Neuronal stem cell (in vitro differentiated cells): ENCODE measurements around the gene CPSF4L.
A peak's percentile ranks its signal among the peaks of the same experiment; 100 is the strongest.

ENCODE experiments used
- DNase-seq: peaks from one replicate; pipeline ENCODE4 v3.0.0-alpha.2; 2013; ENCODE audit warnings: low spot score
- H2AFZ ChIP-seq: one replicate; pipeline ENCODE4 v1.6.1; 2013; ENCODE audit warnings: mild to moderate bottlenecking, low read length, inconsistent platforms
- H2AK5ac ChIP-seq: 2 replicates; pipeline ENCODE4 v1.6.1; 2013; ENCODE audit warnings: low read depth, mild to moderate bottlenecking, inconsistent platforms, low read length, moderate library complexity, mixed read lengths
- H2BK120ac ChIP-seq: 2 replicates; pipeline ENCODE4 v1.6.1; 2013; ENCODE audit warnings: low read depth, mild to moderate bottlenecking, inconsistent platforms, low read length, moderate library complexity, mixed read lengths
- H2BK12ac ChIP-seq: one replicate; pipeline ENCODE4 v1.6.1; 2013; ENCODE audit warnings: low read length, inconsistent platforms
- H2BK15ac ChIP-seq: 2 replicates; pipeline ENCODE4 v1.6.1; 2013; ENCODE audit warnings: mild to moderate bottlenecking, low read length, inconsistent platforms, mixed read lengths
- H2BK5ac ChIP-seq: one replicate; pipeline ENCODE4 v1.6.1; 2013; ENCODE audit warnings: inconsistent platforms, mild to moderate bottlenecking, low read length, moderate library complexity
- H3K14ac ChIP-seq: one replicate; pipeline ENCODE4 v1.6.1; 2013; ENCODE audit warnings: low read length, inconsistent platforms
- H3K18ac ChIP-seq: 2 replicates; pipeline ENCODE4 v1.6.1; 2013; ENCODE audit warnings: low read length, inconsistent platforms
- H3K23ac ChIP-seq: 2 replicates; pipeline ENCODE4 v1.6.1; 2013; ENCODE audit warnings: low read depth, mild to moderate bottlenecking, mixed read lengths, low read length, inconsistent platforms; ENCODE audit not compliant: poor library complexity
- H3K27ac ChIP-seq: replicated peaks from 3 replicates; pipeline ENCODE4 v1.5.1; 2013; ENCODE audit warnings: low read length, inconsistent platforms
- H3K27me3 ChIP-seq, 3 experiments: 2 replicates each; pipeline ENCODE4 v1.6.1; 2013; ENCODE audit warnings: low read length in 3 of 3, mild to moderate bottlenecking in 2 of 3, inconsistent platforms in 1 of 3, low read depth in 1 of 3, mixed read lengths in 1 of 3, moderate library complexity in 1 of 3; ENCODE audit not compliant: control insufficient read depth in 3 of 3, insufficient read depth in 3 of 3
- H3K36me3 ChIP-seq, 2 donors: replicated peaks in 1 of 2; 2 replicates each; pipeline ENCODE4 v1.6.1; 2013; ENCODE audit warnings: low read length in 2 of 2; ENCODE audit not compliant: control insufficient read depth in 2 of 2, insufficient read depth in 2 of 2
- H3K4ac ChIP-seq: 2 replicates; pipeline ENCODE4 v1.6.1; 2013; ENCODE audit warnings: inconsistent platforms, mild to moderate bottlenecking, low read length, moderate library complexity
- H3K4me1 ChIP-seq, 2 donors: 1 replicate in 1 of 2; 2 replicates in 1 of 2; pipeline ENCODE4 v1.6.1; 2013; ENCODE audit warnings: low read length in 2 of 2, low read depth in 1 of 2; ENCODE audit not compliant: control insufficient read depth in 2 of 2, insufficient read depth in 1 of 2
- H3K4me2 ChIP-seq: one replicate; pipeline ENCODE4 v1.6.1; 2013; ENCODE audit warnings: mild to moderate bottlenecking, low read length, inconsistent platforms; ENCODE audit not compliant: insufficient read depth, poor library complexity, severe bottlenecking
- H3K4me3 ChIP-seq, 2 donors: 2 replicates each; pipeline ENCODE4 v1.5.1; 2013; ENCODE audit warnings: low read length in 2 of 2, mild to moderate bottlenecking in 2 of 2, inconsistent platforms in 1 of 2, moderate library complexity in 1 of 2
- H3K79me1 ChIP-seq: one replicate; pipeline ENCODE4 v1.6.1; 2013; ENCODE audit warnings: low read depth, mild to moderate bottlenecking, inconsistent platforms, low read length, moderate library complexity
- H3K9ac ChIP-seq: one replicate; pipeline ENCODE4 v1.6.1; 2013; ENCODE audit warnings: mild to moderate bottlenecking, low read depth, low read length, inconsistent platforms; ENCODE audit not compliant: poor library complexity
- H3K9me3 ChIP-seq, 2 donors: replicated peaks in 1 of 2; 2 replicates each; pipeline versions ENCODE3 to v1.6.1; 2013; ENCODE audit warnings: low read length in 2 of 2, mild to moderate bottlenecking in 2 of 2, inconsistent platforms in 1 of 2, low read depth in 1 of 2, mixed read lengths in 1 of 2, moderate library complexity in 1 of 2; ENCODE audit not compliant: control insufficient read depth in 2 of 2, insufficient read depth in 1 of 2
- H4K8ac ChIP-seq: one replicate; pipeline ENCODE4 v1.6.1; 2013; ENCODE audit warnings: low read depth, mild to moderate bottlenecking, inconsistent platforms, low read length, moderate library complexity
- H4K91ac ChIP-seq: one replicate; pipeline ENCODE4 v1.6.1; 2013; ENCODE audit warnings: low read length, low read depth, mild to moderate bottlenecking, inconsistent platforms; ENCODE audit not compliant: poor library complexity
- WGBS, 2 donors: extraction: QIAGEN DNeasy Blood & Tissue Kit; methylation state at CpG; one replicate each; pipeline ENCODE4 v1.1.7; 2013; ENCODE audit warnings: missing lambda C conversion rate in 2 of 2, mixed read lengths in 1 of 2; ENCODE audit not compliant: insufficient read length in 2 of 2, insufficient replicate concordance in 1 of 2; ENCODE audit errors: extremely low coverage in 2 of 2; 5-methylcytosine and 5-hydroxymethylcytosine counted together

The CPSF4L gene

DNA sequence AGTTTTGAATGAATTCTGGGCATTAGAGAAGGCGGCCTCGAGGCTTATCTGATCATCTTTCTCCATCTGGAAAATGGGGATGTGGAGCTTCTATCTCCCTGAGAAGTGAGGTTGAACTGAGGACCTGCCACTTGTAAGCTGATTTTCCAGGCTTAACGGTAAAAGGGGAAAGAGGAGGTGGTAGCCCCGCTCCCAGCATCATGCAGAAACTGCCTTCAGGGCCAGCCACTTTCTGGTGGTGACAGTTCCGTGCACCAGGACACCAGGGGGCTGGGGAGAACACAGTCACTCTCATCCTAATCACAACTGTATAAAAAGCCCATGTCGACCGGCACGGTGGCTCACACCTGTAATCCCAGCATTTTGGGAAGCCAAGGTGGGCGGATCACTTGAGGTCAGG lies 20.9 kb upstream of the CPSF4L start:
- Histone ChIP-seq H3K4me1 (peaks cover 22 to 45% of the 10 kb centered on the region in 2 donors), H3K14ac (no peak overlapping the region), H2BK12ac (no peak overlapping the region), H2AFZ (no peak overlapping the region), H3K4ac (no peak overlapping the region), H3K36me3 (peaks cover 14 to 20% of the 10 kb centered on the region in 2 donors), H3K9ac (no peak overlapping the region), H3K9me3 (no peaks in the 10 kb centered on the region), H2AK5ac (no peak overlapping the region), H2BK120ac (no peak overlapping the region), H2BK5ac (no peak overlapping the region), H3K79me1 (peaks cover 16% of the 10 kb centered on the region), H3K27ac (no peak overlapping the region), H3K27me3 (no peaks in the 10 kb centered on the region), H3K4me3 (no peak overlapping the region), H3K18ac (no peak overlapping the region), H3K23ac (no peak overlapping the region), H3K4me2 (no peak overlapping the region), H4K91ac (no peak overlapping the region), H4K8ac (no peak overlapping the region), H2BK15ac (no peak overlapping the region)
- WGBS, 2 donors: no CpG with 5 or more reads among the region's 9 CpGs
- no peak for DNase-seq

DNA sequence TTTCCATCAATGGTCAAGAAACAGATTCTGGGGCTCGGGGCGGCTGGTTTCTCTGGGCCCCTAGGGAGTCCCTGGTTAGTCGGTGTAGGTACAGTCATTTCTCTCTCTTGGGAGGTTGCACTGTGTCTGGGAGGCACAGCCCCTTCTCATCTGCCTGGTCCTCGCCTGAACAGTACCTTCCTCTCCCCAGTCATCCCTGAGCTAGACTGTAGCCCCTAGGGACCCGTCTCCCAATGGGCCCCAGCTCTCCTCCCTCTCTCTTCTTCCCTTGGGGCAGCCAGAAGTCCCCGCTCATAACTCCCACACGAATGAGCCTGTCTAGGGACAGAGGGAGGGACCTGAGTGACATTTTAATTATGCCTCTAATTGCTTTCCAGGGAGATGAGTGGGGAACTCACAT lies 20.2 kb upstream of the CPSF4L start:
- Histone ChIP-seq H3K79me1 (peaks cover 16% of the 10 kb centered on the region), H3K27me3 (no peaks in the 10 kb centered on the region), H2BK15ac (no peak overlapping the region), H4K8ac (no peak overlapping the region), H3K18ac (no peak overlapping the region), H3K4me2 (no peak overlapping the region), H3K36me3 (peaks cover 14 to 20% of the 10 kb centered on the region in 2 donors), H3K4me1 (peaks cover 22 to 42% of the 10 kb centered on the region in 2 donors), H2BK5ac (no peak overlapping the region), H3K4me3 (no peak overlapping the region), H4K91ac (no peak overlapping the region), H3K14ac (peak overlapping the region; percentile 56), H2BK12ac (no peak overlapping the region), H3K9me3 (no peaks in the 10 kb centered on the region), H3K9ac (no peak overlapping the region), H2AFZ (no peak overlapping the region), H2AK5ac (peak overlapping the region; percentile 46), H3K23ac (no peak overlapping the region), H3K4ac (no peak overlapping the region), H3K27ac (no peak overlapping the region), H2BK120ac (no peak overlapping the region)
- no peak for DNase-seq
- WGBS, 2 donors: no CpG with 5 or more reads among the region's 7 CpGs

DNA sequence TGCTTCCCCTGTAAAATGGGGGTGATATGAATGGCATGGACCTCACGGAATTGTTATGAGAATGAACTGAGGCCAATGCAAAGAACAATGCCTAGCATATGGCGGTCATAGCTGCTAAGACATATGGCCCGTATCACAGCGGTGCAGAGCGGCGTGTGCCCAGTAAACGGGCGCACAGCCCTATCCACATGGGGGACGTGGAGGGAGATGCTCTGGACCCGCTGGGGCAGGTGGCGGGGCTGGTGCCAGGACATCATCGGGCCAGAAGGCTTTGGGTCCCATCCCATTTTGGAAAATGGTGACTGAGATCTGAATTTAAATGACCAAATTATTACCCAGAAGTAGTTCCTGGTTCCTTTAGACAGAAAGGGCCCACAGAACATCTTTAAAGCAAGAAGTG lies 18.5 kb upstream of the CPSF4L start:
- no peak overlapping the region for H3K23ac ChIP-seq
- WGBS, 2 donors: no CpG with 5 or more reads among the region's 12 CpGs
- H2BK5ac ChIP-seq: no peak overlapping the region
- H3K9me3 ChIP-seq: no peaks in the 10 kb centered on the region
- H3K14ac ChIP-seq: peak overlapping the region; percentile 1
- peaks cover 4% of the 10 kb centered on the region for H3K79me1 ChIP-seq
- H3K27ac ChIP-seq: no peak overlapping the region
- H3K4ac ChIP-seq: no peak overlapping the region
- no peak overlapping the region for H3K18ac ChIP-seq
- H4K91ac ChIP-seq: no peak overlapping the region
- peak overlapping the region; percentile 14 for H2AK5ac ChIP-seq
- H3K36me3 ChIP-seq: peaks cover 6% of the 10 kb centered on the region in 2 donors
- H3K9ac ChIP-seq: no peak overlapping the region
- H2AFZ ChIP-seq: no peak overlapping the region
- no peak overlapping the region for H4K8ac ChIP-seq
- H3K27me3 ChIP-seq: no peaks in the 10 kb centered on the region
- no peak overlapping the region for H3K4me2 ChIP-seq
- no peak for DNase-seq
- H2BK120ac ChIP-seq: no peak overlapping the region
- no peak overlapping the region for H3K4me3 ChIP-seq
- no peak overlapping the region for H2BK12ac ChIP-seq
- peak overlapping the region; percentile 5 for H2BK15ac ChIP-seq
- peaks cover 17 to 26% of the 10 kb centered on the region in 2 donors for H3K4me1 ChIP-seq

DNA sequence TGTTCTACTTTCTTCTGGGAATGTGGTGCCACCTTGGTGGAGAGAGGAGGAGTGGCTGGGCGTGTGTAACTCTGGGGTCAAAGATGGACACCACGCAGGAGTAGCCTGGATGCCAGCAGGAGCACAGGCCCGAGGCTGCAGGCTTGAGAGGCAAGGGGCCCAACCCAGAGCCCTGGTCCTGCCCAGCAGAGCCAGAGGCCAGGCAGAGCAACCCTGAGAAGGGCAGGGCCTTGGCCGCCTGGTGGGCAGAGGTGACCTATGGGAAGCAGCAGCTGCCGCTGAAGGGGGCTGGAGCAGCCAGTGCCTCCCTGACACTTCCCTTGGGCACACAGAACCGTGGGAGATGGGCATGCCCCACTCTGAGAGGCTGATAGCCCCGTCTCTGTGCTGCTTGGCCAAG lies 18.0 kb upstream of the CPSF4L start:
- Histone ChIP-seq H3K4me3 (peak overlapping the region in 1 of 2 donors; percentile 53), H4K91ac (no peak overlapping the region), H3K4me1 (peaks cover 13 to 22% of the 10 kb centered on the region in 2 donors), H2AFZ (no peak overlapping the region), H4K8ac (no peak overlapping the region), H3K23ac (no peak overlapping the region), H3K18ac (peak overlapping the region; percentile 90), H3K9me3 (no peaks in the 10 kb centered on the region), H3K4me2 (no peak overlapping the region), H3K4ac (no peak overlapping the region), H3K27ac (no peak overlapping the region), H2AK5ac (peak overlapping the region; percentile 27), H3K79me1 (peaks cover 4% of the 10 kb centered on the region), H2BK12ac (no peak overlapping the region), H3K36me3 (peaks cover 1 to 2% of the 10 kb centered on the region in 2 donors), H3K9ac (no peak overlapping the region), H2BK15ac (peak overlapping the region; percentile 5), H2BK120ac (no peak overlapping the region), H3K14ac (peak overlapping the region; percentile 56), H3K27me3 (no peaks in the 10 kb centered on the region), H2BK5ac (peak overlapping the region; percentile 53)
- WGBS, 2 donors: no CpG with 5 or more reads among the region's 7 CpGs
- no peak for DNase-seq
